RWPE2 (cell line): ENCODE results near the gene PDE7B.

ENCODE experiments used
- ATAC-seq: fragments of 200-7000 bp; cut with Tn5 transposase; 3 replicates; pipeline ENCODE4 v1.9.1; 2021; ENCODE audit warnings: low read depth
- DNase-seq: peaks from one replicate; pipeline ENCODE4 v3.0.0-alpha.2; 2020; ENCODE audit warnings: low spot score
- H3K27ac ChIP-seq: fragments of 450-650 bp; 2 replicates; pipeline ENCODE4 v1.5.1; 2017; ENCODE audit warnings: mild to moderate bottlenecking; ENCODE audit not compliant: poor library complexity, severe bottlenecking
- H3K27me3 ChIP-seq: fragments of 250-450 bp; sonication (Bioruptor Pico); 2 replicates; pipeline ENCODE4 v1.5.1; 2021; ENCODE audit warnings: mild to moderate bottlenecking, moderate library complexity; ENCODE audit not compliant: insufficient read depth, poor library complexity, severe bottlenecking
- H3K36me3 ChIP-seq: fragments of 250-450 bp; sonication (Bioruptor Pico); 2 replicates; pipeline ENCODE4 v1.5.1; 2020; ENCODE audit warnings: low read depth, mild to moderate bottlenecking, moderate library complexity
- H3K4me1 ChIP-seq: fragments of 250-450 bp; sonication (Bioruptor Pico); 2 replicates; pipeline ENCODE4 v1.5.1; 2021; ENCODE audit warnings: mild to moderate bottlenecking, moderate library complexity; ENCODE audit not compliant: insufficient read depth, poor library complexity, severe bottlenecking
- H3K4me3 ChIP-seq: fragments of 250-450 bp; sonication (Bioruptor Pico); 2 replicates; pipeline ENCODE4 v1.5.1; 2021; ENCODE audit warnings: mild to moderate bottlenecking, moderate library complexity; ENCODE audit not compliant: severe bottlenecking
- H3K9me3 ChIP-seq: fragments of 250-450 bp; sonication (Bioruptor Pico); 2 replicates; pipeline ENCODE4 v1.5.1; 2021; ENCODE audit warnings: mild to moderate bottlenecking, moderate library complexity; ENCODE audit not compliant: severe bottlenecking
- CTCF ChIP-seq: fragments of 450-650 bp; IDR thresholded peaks from one replicate; pipeline ENCODE4 v1.5.1; 2017; ENCODE audit warnings: mild to moderate bottlenecking, moderate library complexity; ENCODE audit not compliant: poor library complexity, severe bottlenecking

Gene PDE7B

GRCh38 chr6:135941275-135942025 is 89.9 kb downstream of the PDE7B start:
- Histone ChIP-seq H3K4me1 (peaks cover 8% of the 10 kb centered on the region), H3K36me3 (no peaks in the 10 kb centered on the region), H3K4me3 (no peak overlapping the region), H3K27me3 (no peaks in the 10 kb centered on the region), H3K27ac (no peak overlapping the region), H3K9me3 (no peaks in the 10 kb centered on the region)
- DNase-seq, result no peak
- no peak for TF ChIP-seq CTCF
- no peak for ATAC-seq

- Histone ChIP-seq H3K4me3 (no peak overlapping the region), H3K27me3 (no peaks in the 10 kb centered on the region), H3K4me1 (no peaks in the 10 kb centered on the region), H3K27ac (no peak overlapping the region), H3K9me3 (no peaks in the 10 kb centered on the region), H3K36me3 (no peaks in the 10 kb centered on the region)
- DNase-seq (no peak), ATAC-seq (no peak)
- no peak for TF ChIP-seq CTCF
Measured at GRCh38 chr6:135944120-135944519, 92.6 kb downstream of the PDE7B start.

GRCh38 chr6:135946674-135947073 is 95.2 kb downstream of the PDE7B start:
- no peaks in the 10 kb centered on the region for H3K27me3 ChIP-seq

GRCh38 chr6:135950669-135951068 is 99.2 kb downstream of the PDE7B start:
- TF ChIP-seq CTCF, result no peak
- Histone ChIP-seq H3K27me3 (no peaks in the 10 kb centered on the region), H3K4me3 (no peak overlapping the region), H3K27ac (no peak overlapping the region), H3K4me1 (no peaks in the 10 kb centered on the region), H3K9me3 (no peaks in the 10 kb centered on the region), H3K36me3 (no peaks in the 10 kb centered on the region)
- DNase-seq (no peak), ATAC-seq (no peak)

More at GRCh38 chr6:135946674-135947073, 95.2 kb downstream of the PDE7B start:
- Histone ChIP-seq H3K4me3 (no peak overlapping the region), H3K27ac (no peak overlapping the region), H3K9me3 (no peaks in the 10 kb centered on the region), H3K4me1 (no peaks in the 10 kb centered on the region), H3K36me3 (no peaks in the 10 kb centered on the region)
- TF ChIP-seq CTCF, result no peak
- DNase-seq, result no peak
- ATAC-seq, result no peak

GRCh38 chr6:135951169-135951568 is 99.7 kb downstream of the PDE7B start:
- H3K9me3 ChIP-seq, result no peaks in the 10 kb centered on the region
- no peak overlapping the region for H3K27ac ChIP-seq
- H3K27me3 ChIP-seq, result no peaks in the 10 kb centered on the region
- DNase-seq (no peak), ATAC-seq (no peak)
- no peak for TF ChIP-seq CTCF
- H3K4me3 ChIP-seq, result no peak overlapping the region
- H3K4me1 ChIP-seq, result no peaks in the 10 kb centered on the region
- no peaks in the 10 kb centered on the region for H3K36me3 ChIP-seq
